Mesodermal cell (in vitro differentiated cells): ENCODE data around the gene TMEM87B.
A peak's percentile ranks its signal among the peaks of the same experiment; 100 is the strongest.
"Not testable (repeated sequence)": the region's sequence is repeated elsewhere in the genome, so short reads cannot be mapped to it uniquely, and the experiment has no call there.

Source experiments
- H3K27ac ChIP-seq: 2 replicates; pipeline ENCODE4 v1.7.0; 2013; ENCODE audit warnings: mild to moderate bottlenecking, low read depth, low read length, moderate library complexity; ENCODE audit not compliant: severe bottlenecking
- H3K36me3 ChIP-seq: 2 replicates; pipeline ENCODE4 v1.7.1; 2013; ENCODE audit warnings: mild to moderate bottlenecking, low read length, moderate library complexity; ENCODE audit not compliant: control insufficient read depth, insufficient read depth
- H3K4me1 ChIP-seq: one replicate; pipeline ENCODE4 v1.7.1; 2013; ENCODE audit warnings: mild to moderate bottlenecking, low read length; ENCODE audit not compliant: insufficient read depth, control insufficient read depth, poor library complexity, severe bottlenecking
- H3K4me3 ChIP-seq: 2 replicates; pipeline ENCODE4 v1.7.0; 2013; ENCODE audit warnings: low read length, control low read depth, mild to moderate bottlenecking; ENCODE audit not compliant: insufficient read depth, poor library complexity, severe bottlenecking; ENCODE audit errors: extremely low read depth
- H3K9me3 ChIP-seq: 2 replicates; pipeline ENCODE4 v1.7.1; 2013; ENCODE audit warnings: mild to moderate bottlenecking, low read length, moderate library complexity; ENCODE audit not compliant: control insufficient read depth
- WGBS, 2 experiments: methylation state at CpG; one replicate each; pipeline ENCODE4 v1.1.5; 2013; ENCODE audit warnings: missing lambda C conversion rate in 2 of 2; ENCODE audit not compliant: insufficient coverage in 2 of 2; 5-methylcytosine and 5-hydroxymethylcytosine counted together

Gene TMEM87B

DNA sequence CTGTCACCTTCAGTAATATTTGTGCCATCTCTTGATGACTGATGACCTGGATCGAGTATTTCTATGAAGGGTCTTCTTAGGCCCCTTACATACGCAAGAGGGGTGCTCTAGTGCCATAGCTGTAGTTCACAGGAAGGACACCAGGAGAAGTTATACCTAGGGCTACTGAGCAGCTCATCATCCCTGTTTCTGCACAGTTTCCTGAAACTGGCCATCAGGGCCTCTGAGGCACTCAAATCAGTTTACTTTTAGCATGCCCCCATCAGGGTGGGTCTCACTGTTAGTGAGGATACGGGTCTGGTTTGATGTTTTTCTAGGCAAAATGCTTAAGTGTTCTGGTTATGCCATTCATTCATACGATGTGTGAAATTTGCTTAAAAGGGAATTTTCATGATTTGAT lies 63.1 kb downstream of the TMEM87B start:
- 86 to 94% methylated on average over 2 of the region's 4 CpGs for WGBS, 2 experiments
- H3K4me1 ChIP-seq = no peaks in the 10 kb centered on the region
- no peak overlapping the region for H3K4me3 ChIP-seq
- H3K9me3 ChIP-seq = no peaks in the 10 kb centered on the region
- no peak overlapping the region for H3K27ac ChIP-seq
- H3K36me3 ChIP-seq = peaks cover 37% of the 10 kb centered on the region

DNA sequence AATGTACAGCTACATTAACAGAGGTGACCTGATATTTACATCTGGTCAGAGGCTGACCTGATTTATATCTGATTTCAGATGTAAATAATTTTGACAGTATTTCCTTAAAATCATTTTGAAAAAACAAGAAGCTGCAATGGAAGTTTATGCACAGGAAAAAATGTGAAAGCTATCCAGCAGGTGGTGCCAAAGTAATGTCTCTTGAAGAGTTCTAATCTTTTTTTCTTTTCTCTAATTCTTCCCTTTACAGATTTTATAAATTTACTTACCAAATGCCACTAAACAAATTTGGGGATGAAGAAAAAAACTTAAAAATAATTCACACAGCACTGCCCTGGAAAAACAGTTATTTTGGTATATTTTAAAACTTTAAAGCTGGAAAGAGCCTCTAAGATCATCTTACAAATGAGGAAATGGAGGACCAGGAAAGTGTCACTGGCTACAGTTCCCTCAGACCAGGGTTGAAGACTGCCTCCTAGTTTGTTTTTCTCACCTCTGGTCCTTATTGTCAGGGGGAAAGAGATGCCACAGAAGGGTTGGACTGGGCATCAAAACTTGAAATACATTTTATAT lies 66.7 kb downstream of the TMEM87B start:
- Histone ChIP-seq H3K9me3 (peaks cover 7% of the 10 kb centered on the region), H3K4me3 (no peak overlapping the region), H3K36me3 (peaks cover 25% of the 10 kb centered on the region), H3K4me1 (no peaks in the 10 kb centered on the region), H3K27ac (no peak overlapping the region)

DNA sequence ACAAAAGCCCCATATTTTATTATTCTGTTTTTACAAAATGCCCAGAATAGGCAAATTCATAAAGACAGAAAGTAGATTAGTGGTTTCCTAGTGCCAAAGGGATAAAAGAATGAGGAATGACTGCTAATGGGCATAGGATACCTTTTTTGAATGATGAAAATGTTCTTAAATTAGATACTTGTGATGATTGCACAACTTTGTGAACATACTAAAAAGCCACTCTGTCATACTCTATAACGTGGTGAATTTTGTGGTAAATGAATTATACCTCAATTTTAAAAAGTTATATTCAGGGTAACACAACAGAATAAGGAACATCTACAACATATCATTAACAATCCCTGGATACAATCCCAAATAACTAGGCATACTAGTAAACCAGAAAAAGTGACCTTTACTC lies 74.0 kb downstream of the TMEM87B start:
- no peaks in the 10 kb centered on the region for H3K4me1 ChIP-seq
- H3K9me3 ChIP-seq = peaks cover 11% of the 10 kb centered on the region
- H3K36me3 ChIP-seq = no peaks in the 10 kb centered on the region
- H3K27ac ChIP-seq = no peak overlapping the region
- H3K4me3 ChIP-seq = no peak overlapping the region
- WGBS, 2 experiments = no CpG with 5 or more reads among the region's 1 CpG

- H3K27ac ChIP-seq = no peak overlapping the region
- H3K4me1 ChIP-seq = no peaks in the 10 kb centered on the region
- no peaks in the 10 kb centered on the region for H3K9me3 ChIP-seq
- H3K36me3 ChIP-seq = no peaks in the 10 kb centered on the region
- H3K4me3 ChIP-seq = no peak overlapping the region
Measured at GRCh38 chr2:112133344-112133743, 78.3 kb downstream of the TMEM87B start.

GRCh38 chr2:112134120-112134519 lies 79.1 kb downstream of the TMEM87B start:
- Histone ChIP-seq H3K9me3 (no peaks in the 10 kb centered on the region), H3K4me3 (no peak overlapping the region), H3K27ac (no peak overlapping the region), H3K4me1 (no peaks in the 10 kb centered on the region), H3K36me3 (no peaks in the 10 kb centered on the region)
- 80 to 85% methylated on average over 1 to 2 of the region's 4 CpGs for WGBS, 2 experiments

- Histone ChIP-seq H3K27ac (no peak overlapping the region), H3K36me3 (no peaks in the 10 kb centered on the region), H3K4me1 (no peaks in the 10 kb centered on the region), H3K4me3 (no peak overlapping the region), H3K9me3 (no peaks in the 10 kb centered on the region)
- WGBS, 2 experiments = 87 to 92% methylated on average over 5 of the region's 5 CpGs
Measured at GRCh38 chr2:112136096-112136495, 81.0 kb downstream of the TMEM87B start.

DNA sequence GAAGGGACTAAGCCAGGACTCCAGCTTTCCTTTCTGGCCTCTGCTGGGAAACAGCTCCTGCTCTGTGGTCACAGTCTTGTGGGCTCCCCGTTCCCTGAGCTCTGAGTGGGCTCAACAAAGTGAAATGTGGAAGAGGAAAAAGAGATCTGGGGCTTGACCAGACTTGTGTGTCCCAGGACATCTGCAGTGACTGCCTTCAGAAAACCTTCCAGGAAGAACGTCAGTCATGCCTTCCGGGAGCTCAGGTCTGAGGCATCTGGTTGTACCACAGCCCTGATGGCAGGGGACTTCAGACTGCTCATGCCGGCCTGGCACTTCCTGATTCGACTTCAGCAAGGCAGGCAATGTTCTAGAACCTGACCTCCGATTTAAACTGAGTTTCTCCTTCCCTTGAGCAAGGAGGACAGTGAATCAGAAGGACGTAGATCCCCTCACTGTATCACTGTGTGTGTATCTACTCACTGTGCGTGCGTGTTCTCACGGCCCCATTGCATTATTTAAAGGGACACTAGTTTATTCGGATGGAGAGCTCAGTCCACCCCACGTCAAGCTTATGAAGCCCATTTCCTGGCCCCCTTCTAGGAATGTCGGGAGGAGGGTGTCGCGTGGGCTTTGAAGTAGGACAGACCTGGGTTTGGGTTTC lies 82.6 kb downstream of the TMEM87B start:
- Histone ChIP-seq H3K4me3 (peak overlapping the region; percentile 43), H3K9me3 (no peaks in the 10 kb centered on the region), H3K4me1 (no peaks in the 10 kb centered on the region), H3K27ac (no peak overlapping the region), H3K36me3 (no peaks in the 10 kb centered on the region)
- 53% methylated on average over 11 to 15 of the region's 15 CpGs for WGBS, 2 experiments

GRCh38 chr2:112138159-112139032 lies 83.3 kb downstream of the TMEM87B start, which contains the start of gene FBLN7:
Gene FBLN7 (plus strand): TSS chr2:112138385. CDS start chr2:112138656, 271 bp downstream.
- 1 to 3% methylated on average over 21 to 50 of the region's 84 CpGs for WGBS, 2 experiments
- no peaks in the 10 kb centered on the region for H3K4me1 ChIP-seq
- no peak within 1 kb of the TSS for H3K27ac ChIP-seq
- H3K9me3 ChIP-seq = no peaks in the 10 kb centered on the region
- peak within 1 kb of the TSS; percentile 43 for H3K4me3 ChIP-seq
- no peaks in the 10 kb centered on the region for H3K36me3 ChIP-seq

DNA sequence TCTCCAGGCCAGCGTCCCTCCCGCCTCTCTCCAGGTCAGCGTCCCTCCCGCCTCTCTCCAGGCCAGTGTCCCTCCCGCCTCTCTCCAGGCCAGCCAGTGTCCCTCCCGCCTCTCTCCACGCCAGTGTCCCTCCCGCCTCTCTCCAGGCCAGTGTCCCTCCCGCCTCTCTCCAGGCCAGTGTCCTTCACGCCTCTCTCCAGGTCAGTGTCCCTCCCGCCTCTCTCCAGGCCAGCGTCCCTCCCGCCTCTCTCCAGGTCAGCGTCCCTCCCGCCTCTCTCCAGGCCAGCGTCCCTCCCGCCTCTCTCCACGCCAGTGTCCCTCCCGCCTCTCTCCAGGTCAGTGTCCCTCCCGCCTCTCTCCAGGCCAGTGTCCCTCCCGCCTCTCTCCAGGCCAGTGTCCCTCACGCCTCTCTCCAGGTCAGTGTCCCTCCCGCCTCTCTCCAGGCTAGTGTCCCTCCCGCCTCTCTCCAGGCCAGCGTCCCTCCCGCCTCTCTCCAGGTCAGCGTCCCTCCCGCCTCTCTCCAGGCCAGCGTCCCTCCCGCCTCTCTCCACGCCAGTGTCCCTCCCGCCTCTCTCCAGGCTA lies 84.1 kb downstream of the TMEM87B start:
- H3K9me3 ChIP-seq, H3K36me3 ChIP-seq, H3K27ac ChIP-seq, H3K4me1 ChIP-seq: not testable (repeated sequence)
- peak overlapping the region; percentile 43 for H3K4me3 ChIP-seq
- 0% methylated on average over 5 to 8 of the region's 32 CpGs for WGBS, 2 experiments

- WGBS, 2 experiments = 2 to 4% methylated on average over 26 to 30 of the region's 38 CpGs
- H3K36me3 ChIP-seq, H3K9me3 ChIP-seq, H3K27ac ChIP-seq, H3K4me3 ChIP-seq, H3K4me1 ChIP-seq: not testable (repeated sequence)
Measured at GRCh38 chr2:112139661-112140204, 84.7 kb downstream of the TMEM87B start.
